Measurements from ENCODE around the gene ZNF90.
"Not testable (repeated sequence)": the region's sequence is repeated elsewhere in the genome, so short reads cannot be mapped to it uniquely, and the experiment has no call there.

ZNF90 gene

DNA sequence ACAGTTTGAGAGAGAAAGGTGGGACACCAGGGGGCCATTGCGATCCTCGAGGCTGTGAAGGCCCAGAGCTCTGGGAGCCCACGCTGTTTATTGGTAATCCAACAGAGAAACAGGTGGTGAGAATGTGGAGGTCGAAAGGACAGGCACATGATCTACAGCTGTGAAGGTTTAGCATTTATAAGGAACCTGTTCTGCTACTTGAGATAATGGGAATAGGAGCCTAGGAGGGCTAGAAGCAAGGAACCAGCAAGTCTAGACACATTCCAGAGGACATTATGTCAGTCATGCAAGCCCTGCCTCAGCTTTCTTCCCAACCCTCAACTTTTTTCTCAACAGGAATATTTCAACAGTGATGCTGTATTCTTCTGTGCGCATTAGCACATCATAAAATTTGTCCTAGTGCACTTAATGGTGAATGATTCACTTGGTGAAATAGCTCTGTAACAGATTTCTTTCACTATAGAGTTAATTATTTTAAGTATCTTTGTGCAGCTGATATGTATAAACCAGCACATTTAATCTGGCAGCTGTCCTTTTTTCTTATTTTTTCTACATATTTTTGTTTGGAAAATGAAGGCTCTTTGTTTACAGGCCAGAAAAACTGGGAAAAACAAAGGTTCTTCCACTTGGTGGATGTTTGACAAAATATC is 25.4 kb downstream of the ZNF90 start:
- DNase-seq (ENCODE audit: low spot score), result no peak

DNA sequence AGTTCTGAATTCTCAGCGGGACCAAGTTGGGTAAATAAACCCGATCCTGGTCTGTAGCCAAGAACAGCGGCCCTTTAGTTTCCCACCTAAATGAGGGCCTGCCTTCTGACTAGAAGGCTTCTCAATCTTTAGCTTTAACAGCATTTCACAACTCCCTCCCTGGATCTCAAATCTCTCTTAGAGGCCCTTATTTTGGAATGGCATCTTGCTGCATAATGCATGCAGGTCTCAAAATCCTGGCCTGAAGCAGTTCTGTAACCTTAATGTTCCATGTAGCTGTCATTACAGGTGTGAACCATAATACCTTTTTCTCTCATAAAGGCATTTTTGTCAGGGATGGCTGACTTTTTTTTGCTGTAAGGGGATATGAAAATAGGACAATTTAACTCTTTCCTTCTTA is 29.5 kb downstream of the ZNF90 start:
- DNase-seq (ENCODE audit: low spot score), result no peak

DNA sequence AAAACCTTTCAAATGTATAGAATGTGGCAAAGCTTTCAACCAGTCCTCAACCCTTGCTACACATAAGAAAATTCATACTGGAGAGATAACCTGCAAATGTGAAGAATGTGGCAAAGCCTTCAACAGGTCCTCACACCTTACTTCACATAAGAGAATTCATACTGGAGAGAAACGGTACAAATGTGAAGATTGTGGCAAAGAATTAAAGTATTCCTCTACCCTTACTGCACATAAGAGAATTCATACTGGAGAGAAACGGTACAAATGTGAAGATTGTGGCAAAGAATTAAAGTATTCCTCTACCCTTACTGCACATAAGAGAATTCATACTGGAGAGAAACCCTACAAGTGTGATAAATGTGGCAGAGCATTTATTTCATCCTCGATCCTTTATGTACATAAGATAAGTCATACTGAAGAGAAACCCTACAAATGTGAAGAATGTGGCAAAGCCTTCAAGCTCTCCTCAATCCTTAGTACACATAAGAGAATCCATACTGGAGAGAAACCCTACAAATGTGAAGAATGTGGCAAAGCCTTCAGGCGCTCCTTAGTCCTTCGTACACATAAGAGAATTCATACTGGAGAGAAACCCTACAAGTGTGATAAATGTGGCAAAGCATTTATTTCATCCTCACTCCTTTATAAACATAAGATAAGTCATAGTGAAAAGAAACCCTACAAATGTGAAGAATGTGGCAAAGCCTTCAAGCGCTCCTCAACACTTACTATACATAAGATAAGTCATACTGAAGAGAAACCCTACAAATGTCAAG is 40.5 kb downstream of the ZNF90 start:
- not testable (repeated sequence) for DNase-seq (ENCODE audit: low spot score)

DNA sequence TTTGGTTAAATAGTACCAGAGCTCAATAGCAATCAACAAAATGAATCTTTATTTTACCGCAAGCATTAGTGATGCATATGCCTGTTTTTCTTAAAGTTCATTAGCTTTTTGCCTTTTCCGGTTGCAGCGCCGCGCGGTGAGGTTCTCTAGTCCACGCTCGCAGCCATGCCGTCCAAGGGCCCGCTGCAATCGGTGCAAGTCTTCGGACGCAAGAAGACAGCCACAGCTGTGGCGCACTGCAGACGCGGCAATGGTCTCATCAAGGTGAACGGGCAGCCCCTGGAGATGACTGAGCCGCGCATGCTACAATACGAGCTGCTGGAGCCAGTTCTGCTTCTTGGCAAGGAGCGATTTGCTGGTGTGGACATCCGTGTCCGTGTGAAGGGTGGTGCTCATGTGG is 47.1 kb downstream of the ZNF90 start:
- DNase-seq (ENCODE audit: low spot score), result no peak

DNA sequence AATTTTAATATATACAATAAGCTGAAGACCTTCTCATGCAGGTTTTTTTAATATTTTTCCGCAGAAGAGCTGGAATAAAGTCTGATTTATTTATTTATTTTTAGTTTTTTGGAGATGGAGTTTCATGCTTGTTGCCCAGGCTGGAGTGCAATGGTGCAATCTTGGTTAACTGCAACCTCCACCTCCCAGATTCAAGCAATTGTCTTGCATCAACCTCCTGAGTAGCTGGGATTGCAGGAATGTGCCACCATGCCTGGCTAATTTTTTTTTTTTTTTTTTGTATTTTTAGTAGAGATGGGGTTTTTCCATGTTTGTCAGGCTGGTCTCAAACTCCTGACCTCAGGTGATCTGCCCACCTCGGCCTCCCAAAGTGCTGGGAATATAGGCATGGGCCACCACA is 55.1 kb downstream of the ZNF90 start:
- not testable (repeated sequence) for DNase-seq (ENCODE audit: low spot score)

DNA sequence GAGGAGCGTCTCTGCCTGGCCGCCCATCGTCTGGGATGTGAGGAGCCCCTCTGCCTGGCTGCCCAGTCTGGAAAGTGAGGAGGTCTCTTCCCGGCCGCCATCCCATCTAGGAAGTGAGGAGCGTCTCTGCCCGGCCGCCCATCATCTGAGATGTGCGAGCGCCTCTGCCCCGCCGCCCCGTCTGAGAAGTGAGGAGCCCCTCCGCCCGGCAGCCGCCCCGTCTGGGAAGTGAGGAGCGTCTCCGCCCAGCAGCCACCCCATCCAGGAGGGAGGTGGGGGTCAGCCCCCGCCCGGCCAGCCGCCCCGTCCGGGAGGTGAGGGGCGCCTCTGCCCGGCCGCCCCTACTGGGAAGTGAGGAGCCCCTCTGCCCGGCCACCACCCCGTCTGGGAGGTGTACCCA is 59.9 kb downstream of the ZNF90 start:
- not testable (repeated sequence) for DNase-seq (ENCODE audit: low spot score)

DNA sequence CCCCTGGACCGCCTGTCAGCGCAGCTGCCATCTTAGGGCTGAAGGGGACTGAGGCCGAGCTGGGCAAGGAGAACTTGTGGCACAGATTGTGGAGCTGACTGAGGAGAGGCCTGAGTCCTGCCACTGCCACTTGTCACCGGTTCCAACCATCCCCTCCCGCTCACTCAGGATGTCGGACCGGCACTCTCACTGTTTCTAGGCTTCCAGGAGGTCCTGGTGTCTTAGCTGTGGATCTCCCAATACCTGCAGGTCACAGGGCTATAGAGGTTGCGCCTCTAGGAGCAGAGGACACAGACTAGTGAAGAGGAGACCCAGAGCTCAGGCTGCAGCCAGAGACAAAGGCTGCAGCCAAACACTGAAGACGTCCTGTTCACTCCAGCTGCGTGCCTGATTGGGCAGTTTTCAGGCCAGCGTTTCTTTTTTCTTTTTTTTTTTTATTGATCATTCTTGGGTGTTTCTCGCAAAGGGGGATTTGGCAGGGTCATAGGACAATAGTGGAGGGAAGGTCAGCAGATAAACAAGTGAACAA is 73.9 kb downstream of the ZNF90 start:
- DNase-seq (ENCODE audit: low spot score), result no peak

DNA sequence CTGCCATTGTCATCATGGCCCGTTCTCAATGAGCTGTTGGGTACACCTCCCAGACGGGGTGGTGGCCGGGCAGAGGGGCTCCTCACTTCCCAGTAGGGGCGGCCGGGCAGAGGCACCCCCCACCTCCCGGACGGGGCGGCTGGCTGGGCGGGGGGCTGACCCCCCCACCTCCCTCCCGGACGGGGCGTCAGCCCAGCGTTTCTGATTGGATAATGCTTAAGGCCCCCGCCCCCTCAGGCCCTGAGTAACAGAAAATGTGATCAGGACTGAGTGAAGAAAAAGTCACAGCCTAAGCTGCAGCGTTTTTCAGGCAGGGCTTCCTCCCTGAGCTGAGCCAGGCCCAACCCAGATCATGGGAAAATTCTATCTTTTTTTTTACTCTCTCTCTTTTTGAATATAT is 74.7 kb downstream of the ZNF90 start:
- DNase-seq (ENCODE audit: low spot score), result not testable (repeated sequence)

DNA sequence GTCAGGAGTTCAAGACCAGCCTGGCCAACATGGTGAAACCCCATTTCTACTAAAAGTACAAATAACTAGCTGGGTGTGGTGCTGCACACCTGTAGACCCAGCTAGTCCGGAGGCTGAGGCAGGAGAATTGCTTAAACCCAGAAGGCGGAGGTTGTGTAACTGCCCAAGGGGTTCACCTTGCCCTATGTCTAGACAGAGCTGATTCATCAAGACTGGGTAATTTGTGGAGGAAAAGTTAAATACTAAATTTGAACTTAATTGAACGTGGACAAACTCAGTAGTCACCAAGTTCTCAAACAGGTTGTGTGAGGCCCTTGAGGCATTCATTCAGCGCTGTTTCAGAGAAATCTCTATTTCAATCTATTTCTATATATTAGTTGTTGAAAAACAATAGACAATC is 75.5 kb downstream of the ZNF90 start:
- DNase-seq (ENCODE audit: low spot score), result no peak

DNA sequence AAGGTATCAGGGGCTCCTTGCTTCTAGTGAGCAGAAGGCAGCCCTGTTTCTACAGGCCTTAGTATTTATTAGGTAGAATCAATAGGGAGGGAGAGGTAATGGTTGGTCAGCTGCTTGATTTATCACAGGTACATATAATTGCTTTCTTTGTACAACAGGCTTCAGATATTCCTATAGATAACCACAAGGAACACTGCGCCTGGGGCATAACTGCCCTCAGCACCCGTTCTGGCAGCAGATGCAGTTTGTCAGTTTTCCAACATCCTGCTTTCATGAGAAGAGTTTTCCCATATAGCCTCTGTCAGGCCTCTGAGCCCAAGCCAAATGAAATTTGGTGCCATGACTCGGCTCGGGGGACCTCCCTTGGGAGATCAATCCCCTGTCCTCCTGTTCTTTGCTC is 76.8 kb downstream of the ZNF90 start:
- DNase-seq (ENCODE audit: low spot score), result no peak

DNA sequence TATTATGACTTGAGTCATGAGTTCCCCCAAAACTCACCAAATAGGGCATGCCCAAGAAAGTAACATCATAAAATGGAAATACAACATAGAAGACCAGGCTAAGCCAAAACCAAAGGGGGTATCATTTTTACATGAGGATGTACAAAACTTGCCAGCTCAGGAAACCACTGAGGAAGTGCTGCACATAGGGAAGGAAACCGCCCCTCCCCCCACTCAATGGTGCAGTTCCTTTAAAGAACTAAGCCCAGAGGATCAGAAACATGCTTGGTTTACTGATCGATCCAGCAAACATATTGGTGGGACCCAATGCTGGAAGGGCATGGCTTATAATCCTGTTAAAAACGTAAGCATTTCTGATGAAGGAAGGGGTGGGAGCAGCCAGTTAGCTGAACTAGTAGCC is 85.0 kb downstream of the ZNF90 start:
- DNase-seq (ENCODE audit: low spot score), result peak; percentile 5

DNA sequence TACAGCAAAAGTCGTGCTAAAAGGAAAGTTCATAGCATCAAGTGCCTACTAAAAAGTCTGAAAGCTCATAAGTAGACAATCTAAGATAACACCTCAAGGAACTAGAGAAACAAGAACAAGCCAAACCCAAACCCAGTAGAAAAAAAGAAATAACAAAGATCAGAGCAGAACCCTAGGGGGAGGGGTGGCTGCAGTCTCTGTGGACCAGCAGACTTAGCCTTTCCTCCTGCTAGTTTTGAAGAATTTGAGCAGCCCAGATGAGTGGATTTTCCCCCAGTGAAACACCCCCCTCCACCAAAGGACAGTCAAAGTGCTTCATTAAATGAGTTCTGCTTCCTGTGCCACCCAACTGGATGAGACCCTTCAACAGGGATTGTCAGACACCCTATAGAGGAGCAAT is 86.7 kb downstream of the ZNF90 start:
- no peak for DNase-seq (ENCODE audit: low spot score)

DNA sequence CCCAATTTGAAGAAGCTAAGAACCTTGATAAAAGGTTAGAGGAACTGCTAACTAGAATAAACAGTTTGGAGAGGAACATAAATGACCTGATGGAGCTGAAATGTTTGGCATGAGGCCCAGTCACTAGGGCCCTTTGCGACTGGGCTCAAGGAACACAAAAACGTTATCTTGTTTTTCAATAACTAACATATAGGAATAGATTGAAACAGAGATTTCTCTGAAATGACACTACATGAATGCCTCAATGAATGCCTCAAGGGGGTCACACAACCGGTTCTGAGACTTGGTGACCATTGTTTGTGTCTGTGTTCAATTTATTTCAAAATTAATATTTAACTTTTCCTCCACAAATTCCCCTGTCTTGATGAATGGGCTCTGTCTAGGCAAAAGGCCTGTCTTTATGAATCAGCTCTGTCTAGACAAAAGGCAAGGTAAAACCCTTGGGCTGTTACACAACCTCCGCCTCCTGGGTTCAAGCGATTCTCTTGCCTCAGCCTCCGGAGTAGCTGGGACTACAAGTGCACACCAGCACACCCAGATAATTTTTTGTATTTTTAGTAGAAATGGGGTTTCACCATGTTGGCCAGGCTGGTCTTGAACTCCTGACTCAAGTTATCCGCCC is 88.3 kb downstream of the ZNF90 start:
- DNase-seq (ENCODE audit: low spot score), result no peak

DNA sequence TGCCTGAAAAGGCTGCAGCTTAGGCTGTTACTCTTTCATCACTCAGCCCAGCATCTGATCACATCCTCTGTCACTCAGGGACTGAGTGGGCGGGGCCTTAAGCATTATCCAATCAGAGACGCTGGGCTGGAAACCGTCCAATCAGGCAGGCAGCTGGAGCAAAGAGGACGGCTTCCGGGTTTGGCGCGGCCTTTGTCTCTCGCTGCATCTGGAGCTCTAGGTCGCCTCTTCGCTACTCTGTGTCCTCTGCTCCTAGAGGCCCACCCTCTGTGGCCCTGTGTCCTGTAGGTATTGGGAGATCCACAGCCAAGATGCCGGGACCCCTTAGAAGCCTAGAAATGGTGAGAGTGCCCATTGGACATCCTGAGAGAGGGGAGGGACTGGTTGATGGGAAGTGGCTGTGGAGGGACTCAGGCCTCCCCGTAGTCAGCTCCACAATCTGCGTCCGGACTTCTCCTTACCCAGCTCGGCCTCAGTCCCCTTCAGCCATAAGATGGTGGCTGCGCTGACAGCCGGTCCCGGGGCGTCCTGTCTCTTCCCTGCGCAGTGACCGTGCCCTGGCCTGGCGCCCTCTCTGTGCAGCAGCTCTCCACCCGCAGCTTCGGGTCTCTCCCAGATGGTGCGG is 89.3 kb downstream of the ZNF90 start, which contains the start of gene ZNF486:
Gene ZNF486 (plus strand): TSS at position 195 of the 625 bp plus-strand sequence. CDS start 117 bp downstream, at position 312.
- DNase-seq (ENCODE audit: low spot score), result peak; percentile 89

DNA sequence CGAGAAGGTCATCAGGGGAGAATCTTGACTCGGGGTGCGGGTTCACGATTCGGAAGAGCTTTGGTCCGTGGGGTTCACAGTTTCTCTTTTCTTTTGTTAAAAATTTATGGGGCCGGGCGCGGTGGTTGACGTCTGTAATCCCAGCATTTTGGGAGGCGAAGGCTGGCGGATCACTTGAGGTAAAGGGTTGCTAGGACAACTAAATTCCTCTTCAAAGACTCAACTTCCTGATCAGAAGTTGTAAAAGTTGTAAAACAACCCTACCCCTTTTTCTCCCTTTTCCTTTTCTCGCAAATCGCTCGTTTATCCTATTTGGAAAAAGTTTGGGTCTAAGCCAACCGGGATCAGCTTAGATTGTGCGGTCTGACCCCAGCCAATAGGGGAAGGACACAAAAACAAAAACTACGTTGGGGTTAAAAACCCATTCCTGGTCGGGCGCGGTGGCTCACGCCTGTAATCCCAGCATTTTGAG is 89.9 kb downstream of the ZNF90 start:
- no peak for DNase-seq (ENCODE audit: low spot score)
